GM12878 (cell line): Measurements from ENCODE around the gene CLINT1. TPM values are rescaled to one million over a fixed set of nuclear protein-coding genes. Genes with fewer than 3 reads are reported as not detected.

Experiments used
- ATAC-seq: fragments of 200-7000 bp; cut with Tn5 transposase; 3 replicates; pipeline ENCODE4 v1.9.1; 2020; ENCODE audit warnings: mild to moderate bottlenecking, moderate library complexity
- BruUV-seq: library from RNA; stranded (reverse); fragments of 400-500 nt; replicated peaks from 2 replicates; lab custom pipeline; 2021; lab: Mats Ljungman, UMichigan
- CTCF ChIA-PET: fragments of 300-600 bp; sonication (Branson Sonifier 250); formaldehyde crosslinking; extraction: SDS; loops from one replicate; lab custom pipeline; 2021; ENCODE audit warnings: inconsistent platforms; lab: Yijun Ruan, JAX
- POLR2A ChIA-PET: fragments of 350-600 bp; formaldehyde crosslinking; extraction: SDS; loops from one replicate; lab custom pipeline; 2021; ENCODE audit warnings: inconsistent platforms; lab: Charles Lee
- RAD21 ChIA-PET: fragments of 300-600 bp; sonication (Branson Sonifier 250); formaldehyde crosslinking; loops from one replicate; lab custom pipeline; 2023; ENCODE audit warnings: antibody characterized with exemption; ENCODE audit not compliant: unreplicated experiment; lab: Charles Lee
- SMC1A ChIA-PET: fragments of 300-600 bp; sonication (Branson Sonifier 250); formaldehyde crosslinking; loops from one replicate; lab custom pipeline; 2023; ENCODE audit not compliant: unreplicated experiment, uncharacterized antibody; lab: Charles Lee
- DNase-seq: peaks from one replicate; pipeline ENCODE4 v3.0.0-alpha.2; 2011; ENCODE audit warnings: low read depth, low spot score
- FAIRE-seq: peaks from 3 replicates; lab custom pipeline; 2011; peaks lifted over from hg19 to GRCh38; lab: Jason Lieb, UNC
- H2AFZ ChIP-seq: 2 replicates; pipeline ENCODE4 v1.6.0; 2011; ENCODE audit warnings: low read depth, low read length, control low read depth; ENCODE audit not compliant: control insufficient read depth
- H3K27ac ChIP-seq: 2 replicates; pipeline ENCODE4 v1.5.1; 2011; ENCODE audit warnings: control low read depth; ENCODE audit not compliant: control insufficient read depth, insufficient read depth
- H3K27me3 ChIP-seq, 2 experiments: replicated peaks in 1 of 2; 2 replicates each; pipeline versions ENCODE4 v1.6.0 to v1.6.1; 2011; ENCODE audit warnings: low read length in 1 of 2; ENCODE audit not compliant: control insufficient read depth in 2 of 2, insufficient read depth in 2 of 2
- H3K36me3 ChIP-seq, 2 experiments: 2 replicates each; pipeline ENCODE4 v1.5.1; 2011; ENCODE audit warnings: low read length in 1 of 2; ENCODE audit not compliant: control insufficient read depth in 2 of 2, insufficient read depth in 2 of 2
- H3K4me1 ChIP-seq: 2 replicates; pipeline ENCODE4 v1.6.1; 2011; ENCODE audit warnings: mild to moderate bottlenecking, low read length, moderate library complexity, mixed read lengths; ENCODE audit not compliant: control insufficient read depth, insufficient read depth
- H3K4me2 ChIP-seq: 2 replicates; pipeline ENCODE4 v1.6.0; 2011; ENCODE audit warnings: control low read depth; ENCODE audit not compliant: control insufficient read depth, insufficient read depth
- H3K4me3 ChIP-seq: fragments of 200-600 bp; sonication (generic); 2 replicates; pipeline ENCODE4 v1.5.1; 2016
- H3K79me2 ChIP-seq: 2 replicates; pipeline ENCODE4 v1.6.0; 2011; ENCODE audit warnings: low read length; ENCODE audit not compliant: control insufficient read depth, insufficient read depth
- H3K9ac ChIP-seq: 2 replicates; pipeline ENCODE4 v1.8.0; 2011; ENCODE audit warnings: low read length, control low read depth, mixed read lengths; ENCODE audit not compliant: control insufficient read depth, insufficient read depth
- H3K9me3 ChIP-seq: replicated peaks from 3 replicates; pipeline ENCODE4 v1.5.1; 2011; ENCODE audit warnings: mild to moderate bottlenecking, low read length; ENCODE audit not compliant: control insufficient read depth, insufficient read depth
- H4K20me1 ChIP-seq: 2 replicates; pipeline ENCODE4 v1.6.0; 2011; ENCODE audit not compliant: control insufficient read depth, insufficient read depth
- ATF2 ChIP-seq: IDR thresholded peaks from 2 replicates; pipeline ENCODE4 v1.6.1; 2012; ENCODE audit warnings: low read length, inconsistent platforms
- CHD4 ChIP-seq: fragments of 200-600 bp; sonication (generic); IDR thresholded peaks from 2 replicates; pipeline ENCODE4 v1.6.1; 2016; ENCODE audit warnings: mild to moderate bottlenecking
- CREM ChIP-seq: IDR thresholded peaks from 2 replicates; pipeline ENCODE4 v1.6.1; 2014; ENCODE audit warnings: antibody characterized with exemption, low read depth
- IKZF1 ChIP-seq: fragments of 450-650 bp; conservative IDR thresholded peaks from 2 replicates; pipeline ENCODE4 v1.6.1; 2017; ENCODE audit warnings: antibody characterized with exemption, mild to moderate bottlenecking
- KDM1A ChIP-seq: fragments of 200-600 bp; sonication (generic); IDR thresholded peaks from 2 replicates; pipeline ENCODE4 v1.6.1; 2016; ENCODE audit warnings: borderline replicate concordance
- NFIC ChIP-seq: IDR thresholded peaks from 2 replicates; pipeline ENCODE4 v1.6.1; 2012; ENCODE audit warnings: low read depth, mild to moderate bottlenecking, inconsistent platforms, low read length, moderate library complexity
- NFXL1 ChIP-seq: fragments of 450-650 bp; IDR thresholded peaks from 2 replicates; pipeline ENCODE4 v1.6.1; 2017; ENCODE audit warnings: antibody characterized with exemption, mild to moderate bottlenecking, borderline replicate concordance
- NFYB ChIP-seq: IDR thresholded peaks from 2 replicates; pipeline ENCODE4 v1.6.1; 2011; ENCODE audit warnings: low read depth, mild to moderate bottlenecking, low read length, improper control_type of control experiment, moderate library complexity; ENCODE audit not compliant: insufficient read depth
- NR2C1 ChIP-seq: fragments of 450-650 bp; IDR thresholded peaks from 2 replicates; pipeline ENCODE4 v1.6.1; 2017; ENCODE audit warnings: antibody characterized with exemption, mild to moderate bottlenecking, moderate library complexity
- POU2F2 ChIP-seq: IDR thresholded peaks from 3 replicates; pipeline ENCODE4 v1.6.1; 2011; ENCODE audit warnings: low read depth, mild to moderate bottlenecking, low read length, borderline replicate concordance
- RUNX3 ChIP-seq: IDR thresholded peaks from 2 replicates; pipeline ENCODE4 v1.6.1; 2012; ENCODE audit warnings: low read length, inconsistent platforms
- SIX5 ChIP-seq: IDR thresholded peaks from 2 replicates; pipeline ENCODE4 v1.6.1; 2011; ENCODE audit warnings: mild to moderate bottlenecking, low read depth, low read length, moderate library complexity; ENCODE audit not compliant: severe bottlenecking
- USF2 ChIP-seq: IDR thresholded peaks from 2 replicates; pipeline ENCODE4 v1.6.1; 2011; ENCODE audit warnings: low read depth, low read length, improper control_type of control experiment, borderline replicate concordance
- YY1 ChIP-seq: IDR thresholded peaks from 2 replicates; pipeline ENCODE4 v1.6.1; 2011; ENCODE audit warnings: low read depth, mild to moderate bottlenecking, low read length
- ZBTB4 ChIP-seq: fragments of 450-650 bp; formaldehyde crosslinking; IDR thresholded peaks from 2 replicates; pipeline ENCODE4 v1.4.0; 2022; ENCODE audit warnings: mild to moderate bottlenecking, moderate library complexity
- WGBS: methylation state at CpG from one replicate; pipeline ENCODE4 v1.1.6; 2016; ENCODE audit warnings: low lambda C conversion rate; ENCODE audit not compliant: insufficient replicate concordance, insufficient coverage; ENCODE audit errors: missing lambda C conversion rate; 5-methylcytosine and 5-hydroxymethylcytosine counted together
- in situ Hi-C: fragments of 300-500 bp; cut with MboI; formaldehyde crosslinking; loops from 9 replicates; pipeline ENCODE4 v1.14.3; 2018; ENCODE audit warnings: mixed read lengths
- intact Hi-C: fragments of 100-400 bp; cut with micrococcal nuclease; formaldehyde crosslinking; loops from one replicate; pipeline ENCODE4 v1.14.2; 2022; ENCODE audit not compliant: unreplicated experiment
- polyA plus RNA-seq, 11 experiments: library from polyadenylated mRNA; depleted of rRNA in 4 of 11; unstranded in 6 of 11; stranded (reverse) in 5 of 11; fragments of >200 nt; fragmentation: Nextera tagmentation in 4 of 11; fragmentation: Illumina TruSeq in 1 of 11; extraction: Ambion mirVana in 4 of 11; extraction: Trizol in 1 of 11; gene quantifications; 1 replicate in 1 of 11; 2 replicates in 10 of 11; pipeline versions ENCODE4 v1.2.1 to v1.2.3, GENCODE V29; 2011 to 2016; ENCODE audit warnings: inconsistent platforms in 2 of 11, missing spikeins in 2 of 11, low read depth in 1 of 11
- total RNA-seq, 4 experiments: library from RNA; depleted of rRNA in 3 of 4; stranded (reverse); fragments of >200 nt in 3 of 4; fragmentation: Illumina TruSeq in 1 of 4; extraction: Trizol in 1 of 4; gene quantifications; 2 replicates each; pipeline versions ENCODE4 v1.2.1 to v1.2.3, GENCODE V29; 2013 to 2021

The CLINT1 gene
- total and polyA plus RNA-seq, 10 of the 15 experiments (the other 5 are each of a cell fraction or from before 2014, with no cell fraction given), result 30.0 to 136 (median 105) TPM

GRCh38 chr5:157870837-157871834 is 12.2 kb upstream of the CLINT1 start (continued):
- TF ChIP-seq ATF2 (peak; percentile 50; the same call in 1 of the 2 replicates), NFIC (peak; percentile 71), NR2C1 (no peak), RUNX3 (peak; percentile 40; the same call in 1 of the 2 replicates), SIX5 (no peak), IKZF1 (peak; percentile 87)

- BruUV-seq, result no TSS peak
- no peaks in the 10 kb centered on the region for H4K20me1 ChIP-seq
- POLR2A ChIA-PET, result interaction anchor here (0.5 to 1.5 kb wide), 3 partner anchors 9 to 38 kb away, joined by 5 to 8 read pairs (median 5); partner anchors contain the start of gene CLINT1
- no peak for TF ChIP-seq NFYB
- TF ChIP-seq IKZF1, result no peak
- no peak for TF ChIP-seq CHD4
- no peak for TF ChIP-seq NFXL1
- TF ChIP-seq ZBTB4 (CRISPR knock-in tag), result no peak
- no peak for TF ChIP-seq CREM
- no peak for TF ChIP-seq POU2F2
- TF ChIP-seq KDM1A, result no peak
- TF ChIP-seq YY1, result no peak
- no peak for TF ChIP-seq USF2
Observed at GRCh38 chr5:157867751-157868387, 8.9 kb upstream of the CLINT1 start.

More at GRCh38 chr5:157867751-157868387, 8.9 kb upstream of the CLINT1 start:
- H3K27me3 ChIP-seq, result peaks cover 0 to 6% of the 10 kb centered on the region in 2 experiments; a peak in 1 of 4 replicates
- H3K4me1 ChIP-seq, result peaks cover 20% of the 10 kb centered on the region
- H3K27ac ChIP-seq, result no peak overlapping the region
- ATAC-seq, result no peak
- H3K79me2 ChIP-seq, result no peaks in the 10 kb centered on the region
- no peak overlapping the region for H3K4me2 ChIP-seq
- H3K4me3 ChIP-seq, result no peak overlapping the region
- H2AFZ ChIP-seq, result no peak overlapping the region
- CTCF ChIA-PET, result interaction anchor here (0.8 to 0.9 kb wide), 3 partner anchors 34 to 47 kb away, joined by 3 to 4 read pairs (median 3); no protein-coding TSS in a partner anchor
- H3K9me3 ChIP-seq, result peaks cover 7% of the 10 kb centered on the region
- no peak for FAIRE-seq
- intact Hi-C loops, result loop anchor here (10.0 kb wide), 1 partner anchor 273 kb away; no protein-coding TSS in a partner anchor
- no peak overlapping the region for H3K9ac ChIP-seq
- in situ Hi-C loops, result no loop called here
- 46% methylated on average over 4 of the region's 4 CpGs for WGBS
- no peaks in the 10 kb centered on the region for H3K36me3 ChIP-seq
- RAD21 ChIA-PET, result no interaction called here
- SMC1A ChIA-PET, result interaction anchor here (0.8 to 1.4 kb wide), 5 partner anchors 11 to 51 kb away, joined by 3 to 5 read pairs (median 3); no protein-coding TSS in a partner anchor
- no peak for DNase-seq
